GM12872 (cell line): ENCODE results near the gene NDST1.

Experiments used
- TF ChIP-seq, protein P1 (sequence below): IDR thresholded peaks from 3 replicates; pipeline ENCODE4 v1.5.1; 2011; ENCODE audit warnings: low read depth, mild to moderate bottlenecking, low read length, moderate library complexity; ENCODE audit not compliant: insufficient read depth

NDST1 gene

DNA sequence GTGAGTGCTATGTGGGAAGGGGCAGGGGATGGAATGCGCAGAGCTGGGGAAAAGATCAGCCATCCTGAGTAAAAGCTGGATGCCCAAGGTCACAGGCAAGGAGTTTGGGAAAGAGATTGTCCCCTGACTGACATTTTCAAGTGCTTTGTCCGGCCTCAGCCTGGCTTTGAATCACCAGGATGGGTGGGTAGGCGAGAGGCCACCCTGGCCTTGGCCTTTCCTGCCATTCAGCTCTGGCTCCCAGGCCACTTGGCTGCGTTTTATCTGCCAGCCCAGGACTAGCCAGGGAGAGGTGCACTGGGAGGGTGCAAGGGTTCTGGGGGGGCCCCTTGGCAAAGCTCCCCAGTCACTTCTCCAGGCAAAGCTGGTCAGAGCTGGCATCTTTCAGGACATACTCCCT is 95.1 kb downstream of the NDST1 start:
- TF ChIP-seq, protein P1, sequence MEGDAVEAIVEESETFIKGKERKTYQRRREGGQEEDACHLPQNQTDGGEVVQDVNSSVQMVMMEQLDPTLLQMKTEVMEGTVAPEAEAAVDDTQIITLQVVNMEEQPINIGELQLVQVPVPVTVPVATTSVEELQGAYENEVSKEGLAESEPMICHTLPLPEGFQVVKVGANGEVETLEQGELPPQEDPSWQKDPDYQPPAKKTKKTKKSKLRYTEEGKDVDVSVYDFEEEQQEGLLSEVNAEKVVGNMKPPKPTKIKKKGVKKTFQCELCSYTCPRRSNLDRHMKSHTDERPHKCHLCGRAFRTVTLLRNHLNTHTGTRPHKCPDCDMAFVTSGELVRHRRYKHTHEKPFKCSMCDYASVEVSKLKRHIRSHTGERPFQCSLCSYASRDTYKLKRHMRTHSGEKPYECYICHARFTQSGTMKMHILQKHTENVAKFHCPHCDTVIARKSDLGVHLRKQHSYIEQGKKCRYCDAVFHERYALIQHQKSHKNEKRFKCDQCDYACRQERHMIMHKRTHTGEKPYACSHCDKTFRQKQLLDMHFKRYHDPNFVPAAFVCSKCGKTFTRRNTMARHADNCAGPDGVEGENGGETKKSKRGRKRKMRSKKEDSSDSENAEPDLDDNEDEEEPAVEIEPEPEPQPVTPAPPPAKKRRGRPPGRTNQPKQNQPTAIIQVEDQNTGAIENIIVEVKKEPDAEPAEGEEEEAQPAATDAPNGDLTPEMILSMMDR: no peak

DNA sequence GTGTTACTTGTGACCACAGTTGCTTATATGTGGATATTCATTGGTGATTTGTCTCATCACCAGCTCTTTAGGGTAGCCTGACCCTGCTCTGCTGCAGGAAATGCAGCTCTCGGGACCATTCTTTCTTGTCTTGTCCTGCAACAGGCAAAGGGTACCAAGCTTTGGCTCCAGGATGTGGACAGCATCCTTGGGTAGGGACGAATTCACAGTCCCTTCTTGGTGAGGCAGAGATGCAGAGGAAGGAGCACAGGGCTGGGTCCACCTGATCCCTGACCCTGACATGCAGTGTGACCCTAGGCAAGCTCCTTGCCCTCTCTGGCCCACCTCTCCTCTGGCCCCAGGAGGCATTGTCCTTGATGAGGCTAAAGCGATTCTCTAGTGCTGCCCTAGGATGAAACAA is 95.6 kb downstream of the NDST1 start:
- TF ChIP-seq, protein P1: no peak

DNA sequence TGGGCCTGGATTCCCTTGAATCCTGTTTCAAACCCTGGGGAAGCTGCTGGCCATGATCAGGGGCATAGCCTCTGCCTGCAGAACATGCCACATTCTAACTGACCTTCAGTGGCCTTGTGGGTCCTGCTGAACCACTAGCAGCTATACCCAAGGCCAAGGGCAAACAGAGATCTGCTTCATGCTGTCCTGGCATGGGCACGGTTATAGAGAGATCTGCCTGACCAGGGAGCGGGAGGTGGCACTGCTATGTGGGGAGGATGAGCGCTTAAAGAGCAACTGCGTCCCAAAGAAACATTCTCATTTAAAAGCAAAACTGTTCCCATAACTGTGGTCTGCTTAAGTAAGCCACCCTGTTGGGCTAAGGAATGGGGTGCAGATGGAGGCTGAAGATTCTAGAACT is 96.1 kb downstream of the NDST1 start:
- TF ChIP-seq, protein P1: no peak

DNA sequence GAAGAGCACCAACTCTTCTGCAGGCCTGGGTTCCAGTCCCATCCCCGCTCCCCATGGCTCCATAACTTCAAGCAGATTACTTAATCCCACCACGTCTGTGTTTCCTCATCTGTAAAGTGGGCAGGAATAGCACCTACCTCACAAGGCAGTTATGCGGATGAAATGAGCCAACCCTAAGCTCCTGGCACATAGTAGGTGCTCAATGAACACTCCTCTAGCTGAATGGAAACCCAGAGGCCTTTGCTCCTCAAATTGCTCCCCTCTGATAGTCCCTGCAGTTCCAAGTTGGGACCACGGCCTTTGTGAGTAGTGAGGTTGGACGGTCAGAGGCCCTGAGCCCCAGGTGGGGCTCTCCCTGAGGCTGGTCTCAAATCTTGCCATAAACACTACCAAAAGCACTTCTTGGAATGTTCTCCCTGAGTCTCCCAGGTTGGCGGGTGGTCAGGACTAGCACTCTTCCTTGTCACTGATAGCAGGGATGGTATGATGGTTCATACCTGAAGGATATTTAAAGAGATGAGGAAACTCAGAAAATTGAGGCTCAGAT is 97.0 kb downstream of the NDST1 start:
- TF ChIP-seq, protein P1: no peak

DNA sequence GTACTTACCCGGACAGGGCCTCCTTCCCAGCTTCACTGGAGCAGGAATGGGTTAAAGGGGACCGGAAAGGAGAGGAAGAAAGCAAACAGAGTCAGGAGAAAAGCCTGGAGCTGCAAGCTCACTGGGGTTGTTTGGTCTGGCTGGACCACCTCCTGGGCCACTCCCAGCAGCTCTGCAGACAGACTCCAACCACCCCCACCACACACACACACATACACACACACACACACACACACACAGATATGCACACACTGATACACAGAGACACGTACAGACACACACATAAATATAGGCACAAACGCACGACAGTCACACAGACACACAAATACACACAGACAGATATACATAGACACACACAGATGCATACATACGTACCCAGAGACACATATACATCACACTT is 97.6 kb downstream of the NDST1 start:
- TF ChIP-seq, protein P1: no peak

DNA sequence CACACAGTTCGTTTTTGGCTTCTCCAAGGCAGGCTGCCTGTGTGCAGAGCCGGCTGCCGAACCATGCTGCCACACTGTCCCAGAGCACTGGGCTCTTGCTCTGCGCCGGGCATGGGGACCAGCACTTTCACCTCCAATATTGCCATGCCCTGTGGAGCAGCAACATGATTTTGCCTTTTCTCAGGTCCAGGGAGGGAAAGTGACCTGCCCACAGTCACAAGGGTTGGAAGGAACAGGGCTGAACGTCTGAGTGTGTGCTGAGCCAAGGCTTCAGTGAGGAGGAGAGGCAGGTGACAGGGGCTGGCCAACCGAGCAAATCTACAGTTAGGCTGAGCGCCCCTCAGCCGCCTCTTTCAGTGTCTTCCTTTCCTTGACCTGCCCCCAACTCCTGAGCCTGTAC is 98.5 kb downstream of the NDST1 start:
- TF ChIP-seq, protein P1: no peak

DNA sequence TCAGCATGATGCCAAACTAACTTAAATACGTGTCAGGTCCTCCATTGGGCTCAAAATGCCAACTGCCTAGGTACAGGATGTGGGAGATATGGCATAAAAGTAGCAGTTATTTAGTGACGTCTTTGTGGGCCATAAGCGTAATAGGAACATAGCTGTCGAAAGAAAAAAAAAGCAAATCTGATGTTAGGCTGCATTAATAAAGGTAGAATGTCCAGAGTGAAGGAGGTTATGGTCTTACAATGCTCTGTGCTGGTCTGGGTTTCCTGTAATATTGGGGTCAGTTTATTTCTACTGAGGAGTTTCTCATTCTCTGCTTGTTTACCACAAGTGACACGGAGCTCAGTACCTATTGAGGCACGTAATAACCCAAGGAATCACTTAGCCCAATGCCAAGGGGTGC is 99.2 kb downstream of the NDST1 start:
- TF ChIP-seq, protein P1: no peak
